GM12878 (cell line): ENCODE results near the gene LDB2.

Experiments
- BRCA1 ChIP-seq: IDR thresholded peaks from 2 replicates; pipeline ENCODE4 v1.6.1; 2011; ENCODE audit warnings: low read depth, low read length, improper control_type of control experiment
- CHD1 ChIP-seq: IDR thresholded peaks from 2 replicates; pipeline ENCODE4 v1.6.1; 2012; ENCODE audit warnings: low read depth, low read length, improper control_type of control experiment
- CTCF ChIP-seq, 3 experiments: IDR thresholded peaks in 2 of 3; conservative IDR thresholded peaks in 1 of 3; 2 replicates each; pipeline ENCODE4 v1.5.1; 2011; ENCODE audit warnings: low read depth in 3 of 3, low read length in 3 of 3, mild to moderate bottlenecking in 3 of 3, control low read depth in 2 of 3, moderate library complexity in 2 of 3, inconsistent platforms in 1 of 3, mixed read lengths in 1 of 3; ENCODE audit not compliant: control insufficient read depth in 2 of 3, insufficient read depth in 1 of 3; ENCODE audit errors: extremely low read depth in 1 of 3
- JUND ChIP-seq: IDR thresholded peaks from 2 replicates; pipeline ENCODE4 v1.6.1; 2012; ENCODE audit warnings: low read depth, mild to moderate bottlenecking, low read length, improper control_type of control experiment, moderate library complexity
- MEF2B ChIP-seq: fragments of 450-650 bp; IDR thresholded peaks from 2 replicates; pipeline ENCODE4 v1.6.1; 2018; ENCODE audit warnings: mild to moderate bottlenecking, moderate library complexity; ENCODE audit not compliant: partially characterized antibody, poor library complexity, severe bottlenecking
- POLR2A ChIP-seq: IDR thresholded peaks from 2 replicates; pipeline ENCODE4 v1.6.1; 2011; ENCODE audit warnings: low read depth, mild to moderate bottlenecking, low read length
- RBBP5 ChIP-seq: fragments of 200-600 bp; sonication (generic); conservative IDR thresholded peaks from 2 replicates; pipeline ENCODE4 v1.6.1; 2016
- RFX5 ChIP-seq: IDR thresholded peaks from 2 replicates; pipeline ENCODE4 v1.6.1; 2011; ENCODE audit warnings: low read depth, low read length, improper control_type of control experiment
- ZNF274 ChIP-seq: IDR thresholded peaks from one replicate; pipeline ENCODE4 v1.8.0; 2011; ENCODE audit not compliant: insufficient read length, insufficient read depth

DNA sequence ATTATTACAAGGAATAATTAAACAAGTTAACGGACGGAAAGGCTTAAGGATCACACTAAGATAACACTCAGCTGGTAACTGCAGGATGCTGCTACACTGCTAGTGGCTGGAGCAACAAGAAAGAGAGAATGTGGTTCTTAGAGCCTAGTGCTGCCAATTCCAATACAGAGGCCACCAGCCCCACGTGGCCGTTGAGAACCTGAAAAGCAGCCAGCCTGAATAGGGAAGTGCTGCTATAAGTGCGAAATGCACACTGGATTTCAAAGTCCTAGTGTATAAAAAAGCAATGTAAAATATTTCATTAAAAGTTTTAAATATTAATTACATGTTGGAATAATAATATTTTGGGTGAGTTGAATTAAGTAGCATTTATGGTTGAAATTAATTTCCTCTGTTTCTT, 414.9 kb downstream of the LDB2 start:
- TF ChIP-seq RFX5 = no peak
- no peak for TF ChIP-seq POLR2A
- TF ChIP-seq CHD1 = no peak
- TF ChIP-seq BRCA1 = no peak
- no peak for TF ChIP-seq MEF2B
- no peak for TF ChIP-seq CTCF (IDR thresholded peaks at IDR 0.05 in 2 of 3, conservative IDR thresholded peaks at IDR 0.05 in 1 of 3; ENCODE audit: control insufficient read depth in 2 of 3, extremely low read depth in 1 of 3, insufficient read depth in 1 of 3, low read depth in 3 of 3, low read length in 3 of 3)
- no peak for TF ChIP-seq ZNF274
- no peak for TF ChIP-seq RBBP5
- no peak for TF ChIP-seq JUND
